Fibroblast of skin of abdomen (primary cell): ENCODE results near the gene EVC2.
A peak's percentile ranks its signal among the peaks of the same experiment; 100 is the strongest.

Experiments
- DNase-seq: peaks from one replicate; pipeline ENCODE4 v3.0.0-alpha.2; 2013

The EVC2 gene

DNA sequence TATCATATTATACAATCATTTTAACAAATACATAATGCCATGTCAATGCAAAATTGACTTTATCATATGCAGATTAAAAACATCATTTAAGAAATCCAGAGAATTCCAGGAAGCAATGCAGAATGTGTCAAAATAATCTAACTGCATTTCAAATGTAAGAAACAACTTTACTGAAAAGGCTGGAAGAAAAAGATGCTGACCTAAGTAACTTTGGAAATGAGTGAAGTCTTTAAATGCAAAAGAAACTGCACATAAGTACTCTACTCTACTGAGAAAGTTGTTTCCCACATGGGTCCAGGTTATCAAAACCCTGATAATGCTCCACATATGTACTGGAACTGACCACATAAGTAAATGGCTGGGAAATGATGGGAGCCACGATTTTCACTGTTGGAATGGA, 149.9 kb downstream of the EVC2 start:
- no peak for DNase-seq

DNA sequence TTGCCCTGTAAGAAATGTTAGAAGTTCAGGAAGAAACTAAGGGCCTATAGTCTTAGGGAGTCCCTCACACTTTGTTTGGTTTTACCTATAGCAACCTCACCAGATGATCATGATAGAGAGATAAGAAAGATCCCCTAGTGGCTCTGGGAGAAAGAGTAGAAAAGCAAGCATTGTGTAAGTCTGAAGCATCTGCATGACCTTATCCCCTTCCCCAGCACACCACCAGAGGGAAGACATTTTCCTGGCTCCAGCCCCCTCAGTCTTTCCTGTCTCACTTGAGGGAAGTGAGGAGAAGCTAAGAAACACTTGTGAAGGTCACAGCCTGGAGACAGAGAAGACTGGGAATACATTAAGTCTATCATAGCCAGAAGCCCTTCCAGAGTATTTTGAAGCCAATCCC, 154.0 kb downstream of the EVC2 start:
- no peak for DNase-seq

DNA sequence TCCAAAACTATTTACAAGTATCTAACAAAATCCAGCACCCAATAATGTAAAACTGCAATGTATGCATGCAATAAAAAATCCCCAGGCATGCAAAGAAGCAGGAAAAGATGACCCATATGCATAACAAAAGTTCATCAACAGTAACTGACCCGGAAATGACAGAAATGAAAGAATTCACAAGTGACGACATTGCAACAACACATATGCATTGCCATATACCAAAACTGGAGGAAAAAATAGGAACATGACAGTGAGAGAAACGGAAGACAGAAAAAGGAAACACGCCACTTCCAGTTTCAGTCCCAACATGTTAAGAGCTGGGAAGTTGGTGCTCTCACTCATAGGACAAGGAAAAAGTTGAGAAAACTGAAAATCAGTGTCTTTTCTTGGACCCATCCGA, 154.6 kb downstream of the EVC2 start:
- no peak for DNase-seq

DNA sequence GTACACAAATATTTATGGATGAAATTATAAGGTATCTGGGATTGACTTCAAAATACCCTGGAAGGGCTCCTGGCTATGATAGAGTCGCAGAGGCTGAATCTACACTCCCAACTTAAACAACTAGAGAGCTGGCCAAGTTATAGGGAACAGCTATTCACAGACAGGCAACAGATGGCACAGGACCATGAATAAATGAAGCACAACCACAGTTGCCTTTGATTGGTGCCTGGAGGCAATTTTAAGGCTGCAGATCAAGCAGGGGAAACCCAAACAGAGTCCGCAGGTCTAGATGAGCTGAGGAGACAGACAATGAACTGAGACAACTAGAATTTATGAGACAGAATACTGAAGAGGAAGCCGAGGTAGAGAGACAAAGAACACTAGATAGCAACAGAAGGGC, 155.9 kb downstream of the EVC2 start:
- DNase-seq: no peak

- DNase-seq: no peak
Observed at GRCh38 chr4:5547651-5548249, 160.6 kb downstream of the EVC2 start.

- no peak for DNase-seq
Observed at GRCh38 chr4:5545271-5545670, 163.1 kb downstream of the EVC2 start.

- DNase-seq: no peak
Observed at GRCh38 chr4:5544762-5545161, 163.6 kb downstream of the EVC2 start.

- no peak for DNase-seq
Observed at GRCh38 chr4:5543681-5544080, 164.7 kb downstream of the EVC2 start.

- no peak for DNase-seq
Observed at GRCh38 chr4:5541169-5541568, 167.2 kb downstream of the EVC2 start.

DNA sequence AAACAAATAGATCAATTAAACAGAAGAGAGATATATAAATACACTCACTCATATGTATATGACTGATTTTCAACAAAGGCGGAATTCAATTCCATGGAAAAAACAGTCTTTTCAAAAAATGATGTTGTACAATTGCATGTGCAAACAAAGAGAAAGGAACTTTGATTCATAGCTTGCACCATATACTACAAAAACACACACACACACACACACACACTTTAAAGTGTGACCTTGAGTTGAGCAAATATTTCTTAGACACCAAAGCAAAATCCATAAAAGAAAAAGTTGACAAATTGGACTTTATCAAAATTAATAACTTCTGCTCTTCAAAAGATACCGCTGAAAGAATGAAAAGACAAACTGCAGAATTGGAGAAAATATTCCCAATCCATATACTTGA, 168.8 kb downstream of the EVC2 start:
- DNase-seq: no peak

- DNase-seq: no peak
Observed at GRCh38 chr4:5532100-5532499, 176.3 kb downstream of the EVC2 start.

DNA sequence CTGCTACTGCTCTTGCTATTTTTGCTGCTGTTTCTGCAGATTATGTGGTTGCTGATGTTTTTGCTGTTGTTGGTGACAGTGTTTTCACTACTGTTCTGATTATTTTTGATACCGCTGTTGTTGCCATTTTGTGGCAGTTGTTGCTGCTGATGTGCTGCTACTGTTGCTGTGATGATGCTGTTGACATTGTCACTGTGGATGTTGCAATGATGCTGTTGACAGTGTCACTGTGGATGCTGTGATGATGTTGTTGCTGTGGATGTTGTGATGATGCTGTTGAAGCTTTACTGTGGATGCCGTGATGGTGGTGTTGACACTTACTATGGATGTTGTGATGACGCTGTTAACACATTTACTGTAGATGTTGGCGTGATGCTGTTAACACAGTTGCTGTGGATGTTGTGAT, 180.3 kb downstream of the EVC2 start:
- DNase-seq: no peak

GRCh38 chr4:5527211-5527610, 181.1 kb downstream of the EVC2 start:
- no peak for DNase-seq

DNA sequence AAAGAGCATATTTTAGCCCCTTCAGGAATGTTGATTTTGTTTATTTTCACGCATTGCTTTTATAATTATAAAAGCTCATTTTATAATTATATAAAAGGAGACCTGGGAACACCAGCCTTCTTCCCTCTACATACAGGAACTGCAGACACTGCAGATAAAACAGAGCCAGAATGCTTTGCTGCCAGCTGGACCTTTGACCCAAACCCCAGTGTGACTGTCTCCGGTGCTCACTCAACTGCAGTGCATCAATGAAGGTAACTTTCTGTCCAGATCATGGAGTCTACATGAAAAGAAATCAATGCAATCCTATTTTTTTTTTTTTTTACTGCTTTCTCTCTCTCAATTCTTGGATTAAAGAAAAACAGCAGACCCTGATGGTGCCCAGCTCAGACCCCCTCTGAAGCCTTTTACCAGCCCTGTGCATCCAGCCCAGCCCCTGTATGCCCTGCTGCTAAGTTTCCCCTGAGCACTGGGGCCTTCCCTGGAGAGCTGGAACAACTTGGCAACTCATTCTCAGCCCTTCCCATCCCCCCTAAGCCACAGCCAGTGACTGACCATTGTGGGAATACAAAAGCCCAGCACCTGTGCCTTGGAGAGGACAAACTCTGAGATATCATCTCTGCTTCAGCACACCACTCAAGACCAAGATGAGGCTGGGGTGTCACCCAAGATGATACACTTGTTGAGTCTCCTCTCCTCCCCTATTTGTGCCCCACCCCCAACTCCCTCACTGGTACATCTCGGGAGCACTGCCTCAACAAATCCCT, 182.1 kb downstream of the EVC2 start:
- no peak for DNase-seq

DNA sequence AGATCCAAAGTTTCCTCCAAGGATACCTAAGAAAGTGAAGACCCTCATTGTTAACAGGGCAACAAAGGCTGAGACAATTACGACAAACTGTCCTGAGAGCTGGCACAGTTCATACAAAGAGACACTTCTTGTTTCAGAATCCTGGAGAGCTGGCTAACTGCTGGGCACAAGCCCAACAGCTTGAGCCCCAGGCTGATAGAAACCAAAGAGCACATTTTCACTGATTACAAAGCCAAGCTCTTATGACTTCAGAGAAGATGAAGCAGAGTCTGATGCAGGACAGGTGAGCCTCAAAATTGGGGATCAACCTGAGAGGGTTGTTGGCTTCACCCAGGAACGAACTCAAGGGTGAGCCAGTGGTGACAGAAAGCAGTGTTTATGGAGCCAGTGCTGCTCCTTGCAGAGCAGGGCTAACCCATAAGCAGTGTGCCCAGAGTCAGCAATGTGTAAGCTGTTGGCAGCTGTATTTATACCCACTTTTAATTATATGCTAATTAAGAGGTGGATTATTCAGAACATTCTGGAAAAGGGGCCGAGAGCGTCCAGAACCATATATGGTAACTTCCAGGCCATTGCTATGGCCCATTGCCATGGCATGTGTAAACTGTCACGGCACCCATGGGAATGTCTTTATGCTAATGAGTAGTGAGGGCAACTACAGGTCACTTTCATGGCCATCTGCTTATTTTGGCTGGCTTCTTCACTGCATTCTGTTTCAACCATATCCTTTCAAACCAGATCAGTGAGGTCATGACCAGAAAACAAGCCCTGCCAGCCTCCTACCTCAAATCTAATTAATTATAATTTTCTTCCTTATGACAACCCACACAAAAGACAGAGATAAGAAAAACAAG, 183.7 kb downstream of the EVC2 start:
- peak; percentile 5 for DNase-seq

GRCh38 chr4:5517372-5517771, 191.0 kb downstream of the EVC2 start:
- DNase-seq: no peak

DNA sequence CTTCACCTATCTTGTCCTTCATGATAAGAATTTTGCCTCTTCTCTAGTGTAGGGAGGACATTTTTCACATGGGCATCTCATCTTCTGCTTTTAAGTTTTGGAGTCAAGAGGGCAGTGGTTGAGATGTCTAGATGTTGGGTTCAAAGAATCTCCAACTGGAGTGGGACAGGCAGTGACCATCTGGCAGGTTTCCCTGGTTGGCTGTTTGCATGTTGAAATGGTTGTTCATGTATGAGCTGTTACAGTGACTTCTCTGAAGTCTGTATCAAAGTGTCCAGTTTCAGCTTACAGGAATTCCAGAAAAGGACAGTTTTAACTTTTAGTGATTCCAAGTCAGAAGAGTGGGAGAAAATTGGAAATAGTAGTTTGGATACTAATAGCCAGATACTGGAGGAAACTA, 192.7 kb downstream of the EVC2 start:
- DNase-seq: no peak
